Femur (tissue), 1 donor: Measurements from ENCODE around the gene UBXN11.
"Not testable (repeated sequence)": the region's sequence is repeated elsewhere in the genome, so short reads cannot be mapped to it uniquely, and the experiment has no call there.

ENCODE experiments used
- DNase-seq: peaks from one replicate; pipeline ENCODE4 v3.0.0-alpha.2; 2017

UBXN11 gene

DNA sequence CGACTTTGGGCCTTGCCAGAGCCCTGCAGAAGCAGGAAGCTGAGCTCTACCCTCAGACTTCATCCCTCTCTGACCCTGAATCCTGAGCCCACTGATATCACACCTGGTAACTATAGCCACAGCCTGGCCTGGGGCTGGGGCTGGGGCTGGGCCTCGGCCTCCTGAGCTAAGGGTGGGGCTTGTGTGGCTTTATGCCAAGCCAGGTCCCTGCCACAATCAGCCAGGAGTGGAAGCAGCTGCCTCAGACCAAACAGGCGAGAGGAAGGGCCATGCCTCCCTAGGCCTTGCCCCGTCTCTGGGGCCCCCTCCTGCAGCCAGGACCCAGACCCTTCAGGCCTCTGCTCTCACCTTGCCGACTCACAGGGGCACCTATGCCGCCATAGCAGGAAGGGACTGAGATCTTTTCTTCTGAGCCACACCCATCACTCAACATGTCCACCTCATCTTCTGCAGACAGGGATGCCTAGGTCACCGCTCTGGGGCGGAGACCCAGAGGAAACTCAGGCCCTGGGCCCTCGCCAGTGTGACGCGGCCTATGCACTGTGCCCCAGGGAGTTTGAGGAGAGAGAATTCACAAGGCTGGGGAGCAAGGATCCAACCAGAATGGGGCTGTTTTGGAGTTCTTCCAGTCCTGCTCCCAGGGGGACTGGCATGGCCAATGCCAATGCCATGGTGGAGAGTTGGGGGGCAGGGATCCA lies 5.7 kb downstream of the UBXN11 start:
- no peak for DNase-seq

DNA sequence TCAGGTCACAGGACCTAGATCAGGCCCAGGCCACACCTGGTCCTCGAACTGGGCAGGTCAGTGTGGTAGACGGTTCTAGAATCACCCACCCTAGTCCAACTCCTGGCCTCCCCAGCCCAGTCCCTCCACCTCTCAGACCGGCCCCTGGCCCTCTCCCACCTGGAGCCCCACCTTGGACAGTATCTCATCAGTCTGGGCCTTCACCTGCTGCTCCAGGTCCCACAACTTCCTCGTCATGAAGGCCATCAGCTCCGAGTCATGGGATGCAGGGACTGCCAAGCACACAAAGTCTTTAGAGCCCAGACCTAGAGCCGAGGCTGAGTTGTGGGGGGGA lies 8.7 kb downstream of the UBXN11 start:
- no peak for DNase-seq

- no peak for DNase-seq
Observed at GRCh38 chr1:26297057-26297790, 9.2 kb downstream of the UBXN11 start.

DNA sequence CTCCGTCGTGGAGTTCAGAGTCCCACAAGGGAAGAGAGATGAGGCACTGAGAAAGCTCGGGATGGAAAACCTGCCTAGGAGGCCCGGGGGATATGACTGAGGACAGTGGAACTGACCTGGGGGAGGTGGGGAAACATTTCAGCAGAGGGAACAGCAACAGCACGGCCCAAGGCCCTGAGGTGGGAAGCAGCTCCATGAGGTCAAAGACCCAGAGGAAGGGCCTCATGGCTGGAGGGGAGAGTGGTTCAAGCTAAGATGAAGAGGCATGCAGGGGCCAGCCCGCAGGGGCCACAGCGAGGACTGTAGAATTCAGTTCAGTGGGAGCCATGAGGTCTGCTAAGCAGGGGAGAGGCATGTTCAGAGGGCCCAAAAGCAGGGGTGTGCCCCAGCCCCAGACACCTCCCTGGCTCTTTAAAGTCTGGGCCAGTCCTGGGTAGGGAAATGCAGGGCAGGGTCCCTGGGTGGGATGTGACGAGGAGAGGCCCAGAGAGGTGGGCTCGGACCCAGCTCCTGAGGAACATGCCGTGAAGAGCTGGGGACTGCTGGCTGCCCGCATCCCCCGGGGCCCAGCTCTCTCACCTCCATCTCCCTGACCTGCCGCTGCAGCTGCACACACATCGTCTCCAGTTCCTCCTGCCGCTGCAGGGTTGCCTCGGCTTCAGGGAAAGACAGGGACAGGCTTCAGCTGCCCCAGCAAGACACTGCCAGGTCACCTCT lies 9.9 kb downstream of the UBXN11 start:
- DNase-seq = no peak

DNA sequence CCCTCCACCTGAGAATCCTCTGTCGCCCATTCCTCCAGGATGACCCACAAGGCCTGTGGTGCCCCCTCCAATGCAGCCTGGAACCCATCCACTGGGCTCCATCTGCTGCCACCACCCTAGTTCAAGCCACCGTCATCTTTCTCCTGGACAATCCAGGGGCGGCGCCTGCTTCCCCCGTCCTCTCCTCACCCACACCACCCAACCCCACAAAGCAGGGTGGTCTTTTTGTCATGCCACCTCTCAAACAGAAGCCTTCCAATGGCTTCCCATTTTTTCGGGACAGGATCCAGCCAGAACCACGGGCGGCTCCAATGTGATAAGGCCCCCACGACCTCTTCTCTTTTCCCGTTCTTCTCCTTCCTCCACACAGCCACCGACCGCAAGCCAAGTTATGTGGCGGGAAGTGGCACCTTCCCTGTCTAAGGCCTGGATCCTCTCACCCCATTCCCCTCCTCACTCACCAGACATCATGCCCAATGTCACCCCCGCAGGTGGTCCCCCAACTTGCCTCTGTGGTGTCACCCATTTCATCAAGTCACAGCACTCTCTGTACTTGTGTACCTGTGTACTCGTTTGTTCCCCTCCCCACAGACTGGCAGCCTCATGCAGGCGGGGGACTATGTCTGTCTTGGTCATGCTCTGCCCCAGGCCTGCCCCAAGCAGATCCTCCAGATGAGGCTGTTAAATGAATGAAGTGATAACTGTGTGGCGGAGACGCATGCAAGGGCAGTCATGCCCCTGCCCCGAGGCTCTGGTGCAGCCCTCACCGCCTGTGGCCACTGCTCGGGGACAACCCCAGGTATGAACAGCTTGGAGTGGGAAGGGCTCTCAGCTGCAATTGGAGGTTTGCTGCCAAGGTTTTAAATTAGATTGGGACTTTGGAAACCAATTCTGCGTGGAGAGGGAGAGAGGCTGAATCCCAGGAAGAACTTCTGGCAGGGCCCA lies 11.0 kb downstream of the UBXN11 start:
- no peak for DNase-seq

DNA sequence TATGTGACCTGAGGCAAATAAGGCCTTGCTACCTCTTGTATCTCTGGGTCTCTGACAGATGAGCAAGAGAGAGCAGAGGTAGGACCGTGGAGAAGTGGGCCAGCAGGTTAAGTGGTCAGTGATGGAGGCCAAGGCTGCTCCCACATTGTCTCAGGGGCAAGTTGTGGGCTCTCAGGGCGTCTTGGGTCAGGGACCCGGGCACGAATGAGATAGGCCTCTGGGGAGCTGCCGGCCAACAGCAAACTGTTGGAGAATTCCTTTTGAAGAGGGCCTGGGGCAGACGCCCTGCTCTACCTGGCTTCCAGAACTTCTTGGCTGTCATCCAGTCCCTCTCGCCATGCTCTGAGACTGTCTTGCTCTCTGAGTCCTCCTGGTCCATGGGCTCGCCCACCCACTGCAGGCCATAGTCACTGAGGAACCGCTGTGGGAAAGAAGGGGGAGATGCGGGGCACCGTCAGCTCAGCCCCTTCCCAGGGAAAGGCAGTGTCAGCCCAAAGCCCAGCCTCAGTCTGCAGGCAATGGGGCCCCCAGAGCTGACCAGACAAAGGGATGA lies 12.4 kb downstream of the UBXN11 start:
- no peak for DNase-seq

- not testable (repeated sequence) for DNase-seq
Observed at GRCh38 chr1:26292735-26293134, 13.7 kb downstream of the UBXN11 start.

DNA sequence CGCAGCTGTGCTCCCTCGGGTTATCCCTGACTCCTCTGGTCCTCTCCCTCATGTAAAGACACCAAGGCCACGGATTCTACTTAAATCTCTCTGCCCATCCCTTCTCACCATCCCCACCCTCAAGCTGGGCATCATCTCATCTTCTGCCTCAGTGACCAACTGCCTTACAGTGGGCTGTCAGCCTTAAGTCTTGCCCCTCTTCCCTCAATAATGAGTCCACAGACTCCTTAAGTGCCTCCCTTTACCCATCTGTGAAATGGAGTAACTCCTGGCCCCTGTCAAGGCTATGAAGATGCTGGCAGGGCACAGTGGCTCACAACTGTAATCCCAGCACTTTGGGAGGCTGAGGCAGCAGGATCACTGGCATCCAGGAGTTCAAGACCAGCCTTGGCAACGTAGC lies 14.5 kb downstream of the UBXN11 start:
- no peak for DNase-seq

GRCh38 chr1:26291433-26291832 lies 15.0 kb downstream of the UBXN11 start:
- DNase-seq = no peak

DNA sequence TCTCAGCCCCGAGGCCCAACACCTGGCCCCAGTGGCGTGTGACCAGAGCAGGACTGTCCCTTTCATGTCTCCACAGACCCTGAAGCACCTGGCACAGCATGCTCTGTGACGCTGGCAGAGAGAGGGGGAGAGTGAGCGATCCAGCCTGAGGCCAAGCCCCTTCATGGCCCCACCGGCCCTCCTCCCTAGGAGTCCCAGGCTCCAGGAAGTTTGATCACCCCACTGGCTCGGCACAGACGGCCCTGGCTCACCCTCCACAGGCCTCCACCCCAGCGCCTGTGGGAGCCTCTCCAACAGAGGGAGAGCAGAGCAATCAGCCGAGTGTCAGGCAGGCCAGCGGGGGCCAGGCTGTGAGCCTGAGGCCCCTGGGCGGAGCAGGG lies 15.6 kb downstream of the UBXN11 start:
- DNase-seq = no peak

DNA sequence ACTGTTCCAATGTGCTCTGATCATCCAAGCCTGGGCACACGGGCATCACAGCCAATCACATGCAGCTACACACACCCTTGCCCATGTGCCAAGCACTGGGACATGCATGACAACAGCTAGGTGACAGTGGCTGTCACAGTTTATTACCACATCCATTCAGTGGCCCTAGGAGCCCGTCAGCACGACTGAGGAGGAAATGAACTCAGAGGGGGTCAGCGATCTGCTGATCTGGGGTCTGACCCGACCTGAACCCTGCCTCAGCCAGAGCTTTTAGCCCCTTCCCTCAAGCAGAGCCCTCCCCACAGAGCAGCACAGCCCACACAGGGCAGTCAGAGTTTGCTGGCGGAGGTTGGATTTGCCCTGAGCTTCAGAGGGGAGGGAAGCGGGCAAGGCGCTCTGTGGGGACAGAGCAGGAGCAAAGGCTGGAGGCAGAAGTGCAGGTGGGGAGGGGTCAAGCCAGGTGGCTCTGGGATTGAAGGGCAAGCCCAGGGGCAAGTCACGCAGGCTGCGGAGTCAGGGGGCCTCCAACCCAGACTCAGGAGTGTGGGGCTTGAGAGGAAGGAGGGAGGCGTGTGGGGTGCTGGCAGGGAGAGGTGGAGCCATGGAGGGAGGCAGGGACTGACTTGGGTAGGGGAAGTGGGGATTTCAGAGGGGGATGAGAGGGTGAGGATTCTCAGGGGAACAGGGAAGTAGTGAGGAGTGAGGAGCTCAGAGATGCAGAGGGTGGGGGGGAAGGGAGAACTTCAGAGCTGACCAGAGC lies 16.1 kb downstream of the UBXN11 start:
- DNase-seq = no peak

DNA sequence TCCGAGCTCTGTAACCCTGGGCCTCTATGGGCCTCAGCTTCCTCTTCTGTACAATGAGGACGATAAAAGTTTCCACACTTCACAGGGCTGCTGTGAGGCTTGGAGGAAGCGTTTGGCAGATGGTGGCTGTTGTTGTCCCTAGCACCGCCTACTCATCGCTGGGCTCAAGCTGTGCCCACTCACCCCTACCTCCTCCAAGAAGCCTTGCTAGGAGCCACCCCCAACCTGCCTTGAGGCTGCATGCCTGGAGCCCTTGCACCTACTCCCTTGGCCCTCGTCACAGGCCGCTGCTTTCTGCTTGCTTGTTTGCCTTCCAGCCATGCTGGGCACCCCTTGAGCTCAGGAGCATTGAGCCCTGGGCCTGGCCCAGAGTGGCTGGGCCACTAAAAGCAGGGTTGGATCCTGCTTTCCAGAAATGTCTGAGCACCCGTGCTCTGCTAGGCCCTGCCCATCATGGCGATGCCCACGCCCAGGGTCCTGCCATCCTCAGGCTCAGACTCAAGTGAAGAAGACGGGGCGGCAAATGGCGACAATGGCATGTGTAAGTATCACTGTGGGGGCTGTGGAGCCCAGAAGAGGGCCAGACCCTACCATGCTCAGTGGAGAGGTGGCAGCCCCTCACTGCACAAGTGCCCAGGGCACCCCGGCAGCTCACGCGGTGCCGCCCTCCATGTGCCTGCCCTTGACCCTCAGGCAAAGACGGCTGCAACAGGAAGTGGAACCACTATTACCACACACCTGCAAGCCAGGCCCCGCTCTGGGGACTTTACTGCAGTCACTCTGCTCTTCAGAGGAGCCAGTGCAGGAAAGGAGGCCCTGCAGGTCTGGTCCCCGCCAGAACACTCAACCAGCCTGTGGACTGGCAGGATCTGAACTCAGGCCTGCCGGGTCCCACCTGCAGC lies 17.0 kb downstream of the UBXN11 start:
- peak; percentile 70 for DNase-seq

DNA sequence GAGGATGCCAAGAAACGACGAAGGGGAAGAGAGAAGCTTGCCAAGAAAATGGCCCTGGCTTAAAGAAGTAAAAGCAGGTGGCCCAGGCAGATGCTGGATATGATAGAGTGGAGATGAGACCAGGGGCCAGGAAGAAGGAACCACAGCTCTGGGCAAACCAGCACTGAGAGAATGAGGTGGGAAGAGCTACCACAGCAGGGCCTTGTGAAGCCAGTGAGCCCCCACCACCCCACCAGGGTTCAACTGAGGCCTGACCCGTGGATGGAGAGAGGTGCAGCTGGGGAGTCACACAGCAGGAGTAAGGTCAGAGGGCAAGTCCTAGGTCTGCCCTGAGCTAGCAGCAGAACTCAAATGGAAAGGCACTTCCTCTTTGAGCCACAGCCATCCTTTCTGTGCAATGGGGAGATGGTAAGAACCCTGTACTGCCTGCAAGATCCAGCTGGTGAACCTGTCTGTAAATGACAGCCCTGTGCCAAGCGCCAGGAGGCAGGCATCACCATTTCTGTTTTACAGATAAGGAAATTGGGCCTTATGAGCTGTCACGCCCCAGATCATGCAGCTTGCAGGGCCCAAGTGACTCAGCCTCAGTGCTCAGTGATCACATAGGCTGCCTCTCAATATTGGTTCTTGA lies 18.0 kb downstream of the UBXN11 start:
- no peak for DNase-seq

DNA sequence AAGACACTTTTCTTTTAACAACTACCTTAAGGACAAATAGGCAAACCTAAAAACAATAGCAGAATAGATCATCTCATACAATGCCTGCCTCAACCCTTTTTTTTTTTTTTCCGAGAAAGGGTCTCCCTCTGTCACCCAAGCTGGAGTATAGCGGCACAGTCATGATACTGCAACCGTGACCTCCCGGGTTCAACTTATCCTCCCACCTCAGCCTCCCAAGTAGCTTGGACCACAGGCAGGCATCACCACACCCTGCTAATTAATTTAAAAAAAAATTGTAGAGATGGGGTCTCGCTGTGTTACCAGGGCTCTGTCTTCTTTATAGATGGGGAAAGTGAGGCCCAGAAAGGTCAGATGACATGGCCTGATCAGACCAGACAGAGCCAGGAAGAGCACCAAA lies 18.6 kb downstream of the UBXN11 start:
- no peak for DNase-seq

GRCh38 chr1:26287033-26287711 lies 19.3 kb downstream of the UBXN11 start:
- DNase-seq = no peak

DNA sequence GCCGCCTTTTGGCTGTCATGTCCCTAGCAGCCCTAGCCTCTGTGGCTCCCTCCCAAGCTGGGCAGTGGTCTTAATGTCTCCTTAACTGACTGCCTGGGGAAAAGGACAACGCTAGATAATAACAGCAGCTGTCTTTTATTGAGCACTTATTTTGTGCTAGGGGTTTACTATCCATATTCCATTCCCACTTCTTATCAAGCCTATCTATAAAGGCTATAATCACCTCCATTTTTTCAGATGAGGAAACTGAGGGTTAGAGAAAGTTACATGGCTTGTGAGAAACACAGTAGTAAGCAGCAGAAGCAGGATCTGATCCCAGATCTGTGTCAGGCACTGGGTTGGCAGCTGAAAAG lies 20.4 kb downstream of the UBXN11 start:
- no peak for DNase-seq

GRCh38 chr1:26285366-26286063 lies 20.9 kb downstream of the UBXN11 start:
- no peak for DNase-seq

DNA sequence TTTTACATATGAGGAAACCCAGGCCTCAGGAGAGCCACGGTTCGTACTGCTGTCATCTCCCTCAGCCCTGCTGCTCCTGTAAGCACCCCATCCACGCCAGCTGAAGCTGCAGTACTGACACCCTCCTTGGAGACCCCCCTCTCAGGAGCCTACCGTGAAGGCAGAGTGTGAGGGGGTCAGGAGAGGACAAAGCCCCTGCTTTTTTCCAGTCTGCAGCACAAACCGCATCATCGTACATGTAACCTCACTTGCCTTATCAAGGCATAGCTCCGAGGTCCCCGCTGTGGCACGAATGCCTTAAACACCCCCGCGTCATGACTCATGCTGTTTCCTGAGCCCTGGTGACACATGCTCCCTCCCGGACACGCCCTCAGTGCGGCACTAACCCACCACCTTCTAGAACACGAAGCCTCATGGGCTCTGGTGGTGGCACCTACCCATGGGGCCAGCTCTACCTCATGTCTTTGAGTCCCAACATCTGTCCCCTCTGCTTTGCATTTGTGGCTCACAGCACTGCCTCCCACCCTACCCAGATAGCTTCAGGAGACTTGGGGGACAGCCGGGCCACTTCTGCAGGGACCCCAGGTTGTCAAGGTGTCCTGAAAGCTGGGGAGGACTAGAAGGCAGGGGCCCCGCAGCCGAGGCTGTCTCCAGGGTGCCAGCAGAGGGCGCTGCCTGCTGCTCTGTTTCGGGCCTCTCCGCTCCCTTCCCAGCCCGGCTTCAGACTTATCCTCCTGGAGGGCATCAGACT lies 21.7 kb downstream of the UBXN11 start:
- no peak for DNase-seq
